H9 (cell line): Measurements from ENCODE around the gene RAB27A. TPM values are rescaled to one million over a fixed set of nuclear protein-coding genes. Genes with fewer than 3 reads are reported as not detected.

ENCODE experiments used
- DNase-seq: peaks from one replicate; pipeline ENCODE4 v3.0.0-alpha.2; 2017
- H2AFZ ChIP-seq: one replicate; pipeline ENCODE4 v1.6.1; 2013; ENCODE audit warnings: mild to moderate bottlenecking, low read length, control low read depth, moderate library complexity
- H2AK5ac ChIP-seq: 2 replicates; pipeline ENCODE4 v1.6.1; 2013; ENCODE audit warnings: low read length, control low read depth, mixed read lengths; ENCODE audit not compliant: insufficient read length
- H2BK120ac ChIP-seq: one replicate; pipeline ENCODE4 v1.6.1; 2013; ENCODE audit warnings: low read depth, mild to moderate bottlenecking, low read length, control low read depth, inconsistent platforms; ENCODE audit not compliant: poor library complexity, severe bottlenecking
- H2BK12ac ChIP-seq: 2 replicates; pipeline ENCODE4 v1.6.1; 2013; ENCODE audit warnings: low read length, control low read depth, mixed read lengths, low read depth; ENCODE audit not compliant: insufficient read length
- H2BK15ac ChIP-seq: 2 replicates; pipeline ENCODE4 v1.6.1; 2013; ENCODE audit warnings: low read depth, low read length, control low read depth
- H2BK20ac ChIP-seq: one replicate; pipeline ENCODE4 v1.6.1; 2013; ENCODE audit warnings: low read depth, mild to moderate bottlenecking, low read length, control low read depth, inconsistent platforms; ENCODE audit not compliant: poor library complexity, severe bottlenecking
- H2BK5ac ChIP-seq: 2 replicates; pipeline ENCODE4 v1.6.1; 2013; ENCODE audit warnings: low read length, control low read depth, mixed read lengths; ENCODE audit not compliant: insufficient read length
- H3K14ac ChIP-seq: 2 replicates; pipeline ENCODE4 v1.6.1; 2013; ENCODE audit warnings: low read length, control low read depth; ENCODE audit not compliant: insufficient read depth
- H3K18ac ChIP-seq: 2 replicates; pipeline ENCODE4 v1.6.1; 2013; ENCODE audit warnings: low read depth, mild to moderate bottlenecking, mixed read lengths, low read length, control low read depth; ENCODE audit not compliant: insufficient read length
- H3K23ac ChIP-seq: 2 replicates; pipeline ENCODE4 v1.6.1; 2013; ENCODE audit warnings: low read length, control low read depth, mixed read lengths, low read depth; ENCODE audit not compliant: insufficient read length
- H3K23me2 ChIP-seq: 2 replicates; pipeline ENCODE4 v1.6.1; 2013; ENCODE audit warnings: low read depth, mild to moderate bottlenecking, mixed read lengths, low read length, control low read depth; ENCODE audit not compliant: insufficient read length, poor library complexity, severe bottlenecking
- H3K27ac ChIP-seq: 2 replicates; pipeline ENCODE4 v1.5.1; 2013; ENCODE audit warnings: low read length, control low read depth, mixed read lengths, low read depth; ENCODE audit not compliant: insufficient read length
- H3K27me3 ChIP-seq: 2 replicates; pipeline ENCODE4 v1.6.1; 2013; ENCODE audit warnings: low read length, control low read depth, inconsistent platforms; ENCODE audit not compliant: insufficient read depth
- H3K4ac ChIP-seq: 2 replicates; pipeline ENCODE4 v1.6.1; 2013; ENCODE audit warnings: low read depth, mild to moderate bottlenecking, control low read depth, inconsistent platforms, low read length, moderate library complexity
- H3K4me1 ChIP-seq: 2 replicates; pipeline ENCODE4 v1.6.1; 2013; ENCODE audit warnings: low read length, control low read depth, inconsistent platforms; ENCODE audit not compliant: insufficient read depth
- H3K4me2 ChIP-seq: 2 replicates; pipeline ENCODE4 v1.6.1; 2013; ENCODE audit warnings: low read length, control low read depth, mixed read lengths; ENCODE audit not compliant: insufficient read length, insufficient read depth
- H3K56ac ChIP-seq: 2 replicates; pipeline ENCODE4 v1.6.1; 2013; ENCODE audit warnings: low read depth, mild to moderate bottlenecking, mixed read lengths, low read length, control low read depth; ENCODE audit not compliant: insufficient read length
- H3K79me1 ChIP-seq: 2 replicates; pipeline ENCODE4 v1.6.1; 2013; ENCODE audit warnings: low read depth, mild to moderate bottlenecking, moderate library complexity, low read length, control low read depth, inconsistent platforms; ENCODE audit not compliant: insufficient read depth, poor library complexity, severe bottlenecking
- H3K79me2 ChIP-seq: 2 replicates; pipeline ENCODE4 v1.6.1; 2013; ENCODE audit warnings: low read length, control low read depth, inconsistent platforms; ENCODE audit not compliant: insufficient read depth
- H3K9ac ChIP-seq: 2 replicates; pipeline ENCODE4 v1.6.1; 2013; ENCODE audit warnings: low read length, control low read depth, mixed read lengths; ENCODE audit not compliant: insufficient read length; ENCODE audit errors: extremely low read depth
- H3K9me3 ChIP-seq: one replicate; pipeline ENCODE4 v1.6.1; 2013; ENCODE audit warnings: low read depth, low read length, inconsistent platforms; ENCODE audit not compliant: control insufficient read depth
- H3T11ph ChIP-seq: one replicate; pipeline ENCODE4 v1.6.1; 2013; ENCODE audit warnings: mild to moderate bottlenecking, low read length, control low read depth, inconsistent platforms
- H4K20me1 ChIP-seq: one replicate; pipeline ENCODE4 v1.6.1; 2013; ENCODE audit not compliant: control insufficient read depth, insufficient read length, insufficient read depth
- H4K5ac ChIP-seq: 2 replicates; pipeline ENCODE4 v1.6.1; 2013; ENCODE audit warnings: low read depth, mild to moderate bottlenecking, mixed read lengths, low read length, control low read depth; ENCODE audit not compliant: insufficient read length
- H4K8ac ChIP-seq: replicated peaks from 2 replicates; pipeline ENCODE4 v1.6.1; 2013; ENCODE audit warnings: low read length, control low read depth, mixed read lengths, low read depth; ENCODE audit not compliant: insufficient read length
- H4K91ac ChIP-seq: 2 replicates; pipeline ENCODE4 v1.6.1; 2013; ENCODE audit warnings: low read depth, mild to moderate bottlenecking, moderate library complexity, mixed read lengths, low read length, control low read depth; ENCODE audit not compliant: insufficient read length
- H3K27ac Mint-ChIP-seq, 3 experiments: 2 replicates in 2 of 3; 3 replicates in 1 of 3; pipeline ENCODE4 v1.8.0; 2020 to 2021; ENCODE audit warnings: mixed read lengths in 3 of 3, mild to moderate bottlenecking in 1 of 3, moderate library complexity in 1 of 3
- H3K27me3 Mint-ChIP-seq: 2 replicates; pipeline ENCODE4 v1.8.0; 2021; ENCODE audit warnings: low read depth, mild to moderate bottlenecking, moderate library complexity, mixed read lengths
- H3K36me3 Mint-ChIP-seq, 3 experiments: 2 replicates in 2 of 3; 3 replicates in 1 of 3; pipeline ENCODE4 v1.8.0; 2020 to 2021; ENCODE audit warnings: low read depth in 3 of 3, mixed read lengths in 3 of 3; ENCODE audit not compliant: insufficient read depth in 1 of 3
- H3K4me1 Mint-ChIP-seq, 2 experiments: 2 replicates each; pipeline ENCODE4 v1.8.0; 2020; ENCODE audit warnings: mixed read lengths in 2 of 2
- H3K4me3 Mint-ChIP-seq, 2 experiments: 2 replicates in 1 of 2; 3 replicates in 1 of 2; pipeline ENCODE4 v1.8.0; 2020 to 2021; ENCODE audit warnings: mild to moderate bottlenecking in 2 of 2, mixed read lengths in 2 of 2, moderate library complexity in 1 of 2
- H3K9me3 Mint-ChIP-seq, 2 experiments: 2 replicates in 1 of 2; 3 replicates in 1 of 2; pipeline ENCODE4 v1.8.0; 2020; ENCODE audit warnings: mild to moderate bottlenecking in 2 of 2, mixed read lengths in 2 of 2, moderate library complexity in 1 of 2
- WGBS: extraction: QIAGEN DNeasy Blood & Tissue Kit; methylation state at CpG from one replicate; pipeline ENCODE4 v1.1.7; 2013; ENCODE audit warnings: missing lambda C conversion rate, low lambda C conversion rate, mixed read lengths; ENCODE audit not compliant: insufficient read length; ENCODE audit errors: extremely low coverage; 5-methylcytosine and 5-hydroxymethylcytosine counted together
- total RNA-seq: library from RNA; stranded (reverse); gene quantifications from 2 replicates; pipeline ENCODE4 v1.2.1, GENCODE V29; 2021
- TF ChIP-seq, protein P1 (sequence below): fragments of 200-600 bp; sonication (generic); conservative IDR thresholded peaks from 3 replicates; pipeline ENCODE4 v1.8.0; 2021; ENCODE audit warnings: antibody characterized with exemption, mild to moderate bottlenecking

The RAB27A gene
- total RNA-seq, 1 experiment from 2014 or later = 6.8 TPM

DNA sequence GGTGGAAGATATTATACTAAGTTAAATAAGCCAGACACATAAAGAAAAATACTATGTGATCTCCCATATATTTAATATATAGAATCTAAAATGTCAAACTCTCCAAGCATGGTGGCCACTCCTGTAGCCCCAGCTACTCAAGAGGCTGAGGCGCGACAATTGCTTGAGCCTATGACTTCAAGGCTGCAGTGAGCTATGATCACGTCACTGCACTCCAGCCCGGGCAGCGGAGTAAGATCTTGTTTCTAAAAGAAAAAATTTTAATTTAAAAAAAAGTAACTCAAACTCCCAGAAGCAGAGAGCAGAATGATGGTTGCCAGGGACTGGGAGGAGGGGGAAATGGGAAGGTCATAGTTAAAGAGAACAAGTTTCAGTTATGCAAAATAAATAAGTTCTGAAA lies 13.3 kb downstream of the RAB27A start:
- H3K4me1 Mint-ChIP-seq = 0 out of 4 replicates have a peak, but pooled peaks cover 0 to 4% of the 10 kb centered on the region in 2 experiments
- H3K9me3 Mint-ChIP-seq = no peaks in the 10 kb centered on the region
- Histone ChIP-seq H2BK5ac (no peak overlapping the region), H4K91ac (no peak overlapping the region), H4K8ac (no peak overlapping the region), H3K23ac (no peak overlapping the region), H3K23me2 (no peaks in the 10 kb centered on the region), H4K20me1 (no peaks in the 10 kb centered on the region), H3K79me1 (no peaks in the 10 kb centered on the region), H2BK120ac (no peak overlapping the region), H3K9ac (no peak overlapping the region), H2BK12ac (no peak overlapping the region), H3K18ac (no peak overlapping the region), H3K27me3 (no peaks in the 10 kb centered on the region), H2AK5ac (no peak overlapping the region), H3T11ph (no peak overlapping the region), H3K9me3 (no peaks in the 10 kb centered on the region), H2BK15ac (no peak overlapping the region), H2BK20ac (no peak overlapping the region), H3K14ac (no peak overlapping the region), H3K79me2 (no peaks in the 10 kb centered on the region), H3K4ac (no peak overlapping the region), H3K56ac (no peak overlapping the region), H4K5ac (no peak overlapping the region), H3K27ac (no peak overlapping the region), H2AFZ (no peak overlapping the region), H3K4me2 (no peak overlapping the region), H3K4me1 (no peaks in the 10 kb centered on the region)
- no CpG with 5 or more reads among the region's 5 CpGs for WGBS
- H3K27me3 Mint-ChIP-seq = no peaks in the 10 kb centered on the region
- no peak overlapping the region for H3K27ac Mint-ChIP-seq
- no peak for DNase-seq
- H3K4me3 Mint-ChIP-seq = no peak overlapping the region
- TF ChIP-seq, protein P1, sequence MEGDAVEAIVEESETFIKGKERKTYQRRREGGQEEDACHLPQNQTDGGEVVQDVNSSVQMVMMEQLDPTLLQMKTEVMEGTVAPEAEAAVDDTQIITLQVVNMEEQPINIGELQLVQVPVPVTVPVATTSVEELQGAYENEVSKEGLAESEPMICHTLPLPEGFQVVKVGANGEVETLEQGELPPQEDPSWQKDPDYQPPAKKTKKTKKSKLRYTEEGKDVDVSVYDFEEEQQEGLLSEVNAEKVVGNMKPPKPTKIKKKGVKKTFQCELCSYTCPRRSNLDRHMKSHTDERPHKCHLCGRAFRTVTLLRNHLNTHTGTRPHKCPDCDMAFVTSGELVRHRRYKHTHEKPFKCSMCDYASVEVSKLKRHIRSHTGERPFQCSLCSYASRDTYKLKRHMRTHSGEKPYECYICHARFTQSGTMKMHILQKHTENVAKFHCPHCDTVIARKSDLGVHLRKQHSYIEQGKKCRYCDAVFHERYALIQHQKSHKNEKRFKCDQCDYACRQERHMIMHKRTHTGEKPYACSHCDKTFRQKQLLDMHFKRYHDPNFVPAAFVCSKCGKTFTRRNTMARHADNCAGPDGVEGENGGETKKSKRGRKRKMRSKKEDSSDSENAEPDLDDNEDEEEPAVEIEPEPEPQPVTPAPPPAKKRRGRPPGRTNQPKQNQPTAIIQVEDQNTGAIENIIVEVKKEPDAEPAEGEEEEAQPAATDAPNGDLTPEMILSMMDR = no peak
- H3K36me3 Mint-ChIP-seq = no peaks in the 10 kb centered on the region; a peak in 1 of 7 replicates
